ENCODE results near the gene SMCO3. TPM values are rescaled to one million over a fixed set of nuclear protein-coding genes. Genes with fewer than 3 reads are reported as not detected.
A peak's percentile ranks its signal among the peaks of the same experiment; 100 is the strongest.

Gene SMCO3
- total and polyA plus RNA-seq, 2 of the 13 experiments (the other 11 are each of a cell fraction or from before 2014, with no cell fraction given), result 0.29 to 0.42 TPM

- TF ChIP-seq, protein P1, sequence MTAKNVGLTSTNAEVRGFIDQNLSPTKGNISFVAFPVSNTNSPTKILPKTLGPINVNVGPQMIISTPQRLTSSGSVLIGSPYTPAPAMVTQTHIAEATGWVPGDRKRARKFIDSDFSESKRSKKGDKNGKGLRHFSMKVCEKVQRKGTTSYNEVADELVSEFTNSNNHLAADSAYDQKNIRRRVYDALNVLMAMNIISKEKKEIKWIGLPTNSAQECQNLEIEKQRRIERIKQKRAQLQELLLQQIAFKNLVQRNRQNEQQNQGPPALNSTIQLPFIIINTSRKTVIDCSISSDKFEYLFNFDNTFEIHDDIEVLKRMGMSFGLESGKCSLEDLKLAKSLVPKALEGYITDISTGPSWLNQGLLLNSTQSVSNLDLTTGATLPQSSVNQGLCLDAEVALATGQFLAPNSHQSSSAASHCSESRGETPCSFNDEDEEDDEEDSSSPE (CRISPR knock-in tag; IDR thresholded peaks at IDR 0.05), result peak; percentile 47; the same call in 1 of the 2 replicates
- TF ChIP-seq GATA4 (IDR thresholded peaks at IDR 0.05; ENCODE audit: borderline replicate concordance, low read depth) (peak; percentile 83), ZNF512 (CRISPR knock-in tag; IDR thresholded peaks at IDR 0.05) (no peak), FOXP4 (CRISPR knock-in tag; IDR thresholded peaks at IDR 0.05) (peak; percentile 62; the same call in 1 of the 2 replicates), SALL1 (CRISPR knock-in tag; IDR thresholded peaks at IDR 0.05) (peak; percentile 85), ATF7-NPFF (CRISPR knock-in tag; IDR thresholded peaks at IDR 0.05; ENCODE audit: low read depth) (peak; percentile 41; the same call in 1 of the 2 replicates), KLF9 (CRISPR knock-in tag; IDR thresholded peaks at IDR 0.05; ENCODE audit: low read depth) (0 out of 2 replicates have a peak, but pooled peaks have one; percentile 58), TAF1 (CRISPR knock-in tag; IDR thresholded peaks at IDR 0.05) (peak; percentile 64), ZNF687 (CRISPR knock-in tag; IDR thresholded peaks at IDR 0.05) (peak; percentile 80), ZBTB40 (IDR thresholded peaks at IDR 0.05) (no peak), ZBTB40 (CRISPR knock-in tag; IDR thresholded peaks at IDR 0.05) (peak; percentile 51; the same call in 1 of the 2 replicates)
These were observed 29.5 kb upstream of the SMCO3 start, which contains the start of gene ART4 (continued) for GRCh38 chr12:14843425-14843887.
